OCI-LY1 (cell line): ENCODE results near the gene C21orf91.
"Not testable (repeated sequence)": the region's sequence is repeated elsewhere in the genome, so short reads cannot be mapped to it uniquely, and the experiment has no call there.

ENCODE experiments used
- H2AFZ ChIP-seq: fragments of 200-600 bp; sonication (generic), shearing (Covaris generic); 2 replicates; pipeline ENCODE4 v1.6.0; 2014; ENCODE audit warnings: antibody characterized with exemption, mild to moderate bottlenecking, low read length
- H3F3A ChIP-seq: fragments of 200-600 bp; sonication (generic), shearing (Covaris generic); 2 replicates; pipeline ENCODE4 v1.6.0; 2014; ENCODE audit warnings: mild to moderate bottlenecking, antibody characterized with exemption, low read length, moderate library complexity; ENCODE audit not compliant: insufficient read depth
- H3K27ac ChIP-seq: fragments of 200-600 bp; sonication (generic); 2 replicates; pipeline ENCODE4 v1.5.1; 2014; ENCODE audit warnings: low read length, mixed run types, mild to moderate bottlenecking, low read depth; ENCODE audit not compliant: poor library complexity, severe bottlenecking
- H3K27me3 ChIP-seq: fragments of 200-600 bp; sonication (generic); 2 replicates; pipeline ENCODE4 v1.6.0; 2014; ENCODE audit warnings: antibody characterized with exemption, mild to moderate bottlenecking, low read length, moderate library complexity; ENCODE audit not compliant: insufficient read depth
- H3K36me3 ChIP-seq: fragments of 200-600 bp; sonication (generic); 2 replicates; pipeline ENCODE4 v1.6.1; 2014; ENCODE audit warnings: mild to moderate bottlenecking, antibody characterized with exemption, low read length, moderate library complexity, mixed read lengths; ENCODE audit not compliant: insufficient read depth
- H3K4me1 ChIP-seq: fragments of 200-600 bp; sonication (generic); 2 replicates; pipeline ENCODE4 v1.5.1; 2014; ENCODE audit warnings: mild to moderate bottlenecking, low read length, moderate library complexity; ENCODE audit not compliant: insufficient read depth, severe bottlenecking
- H3K4me2 ChIP-seq: fragments of 200-600 bp; sonication (generic), shearing (Covaris generic); 2 replicates; pipeline ENCODE4 v1.6.1; 2014; ENCODE audit warnings: low read length
- H3K4me3 ChIP-seq: fragments of 200-600 bp; sonication (generic); 2 replicates; pipeline ENCODE4 v1.5.1; 2014; ENCODE audit warnings: low read length, low read depth, mild to moderate bottlenecking, mixed read lengths; ENCODE audit not compliant: poor library complexity, severe bottlenecking
- H3K79me2 ChIP-seq: fragments of 200-600 bp; shearing (Covaris generic); 2 replicates; pipeline ENCODE4 v1.6.1; 2016; ENCODE audit warnings: mixed run types, low read length, mixed read lengths; ENCODE audit not compliant: insufficient read depth
- H3K9ac ChIP-seq: fragments of 200-600 bp; sonication (generic), shearing (Covaris generic); 2 replicates; pipeline ENCODE4 v1.6.1; 2014; ENCODE audit warnings: mild to moderate bottlenecking, low read length, mixed read lengths
- H3K9me2 ChIP-seq: fragments of 200-600 bp; sonication (generic), shearing (Covaris generic); 2 replicates; pipeline ENCODE4 v1.6.1; 2014; ENCODE audit warnings: low read depth, mild to moderate bottlenecking, low read length, mixed read lengths
- H3K9me3 ChIP-seq: fragments of 200-600 bp; shearing (Covaris generic); 2 replicates; pipeline ENCODE4 v1.6.1; 2014; ENCODE audit warnings: low read length, mixed read lengths
- H4K20me1 ChIP-seq: fragments of 200-600 bp; sonication (generic), shearing (Covaris generic); 2 replicates; pipeline ENCODE4 v1.6.0; 2016; ENCODE audit warnings: mild to moderate bottlenecking, low read length; ENCODE audit not compliant: insufficient read depth
- CTCF ChIP-seq: fragments of 200-600 bp; sonication (generic), shearing (Covaris generic); IDR thresholded peaks from 2 replicates; pipeline ENCODE4 v1.5.1; 2017; ENCODE audit warnings: mild to moderate bottlenecking, antibody characterized with exemption, low read length, moderate library complexity, mixed read lengths
- EZH2 ChIP-seq: fragments of 200-600 bp; sonication (generic), shearing (Covaris generic); IDR thresholded peaks from 2 replicates; pipeline ENCODE4 v1.8.0; 2017; ENCODE audit warnings: borderline replicate concordance, mixed run types, mild to moderate bottlenecking, antibody characterized with exemption, low read length, moderate library complexity, mixed read lengths

The C21orf91 gene

GRCh38 chr21:17775431-17776126, 43.6 kb downstream of the C21orf91 start:
- Histone ChIP-seq H3K36me3 (no peaks in the 10 kb centered on the region), H2AFZ (peak overlapping the region; percentile 62; the same call in 1 of the 2 replicates)

GRCh38 chr21:17775021-17775420, 44.1 kb downstream of the C21orf91 start:
- not testable (repeated sequence) for H3K36me3 ChIP-seq, H3K79me2 ChIP-seq, H3K27ac ChIP-seq, H3K9ac ChIP-seq, H3K9me3 ChIP-seq, H3K9me2 ChIP-seq, H4K20me1 ChIP-seq, H3K4me2 ChIP-seq, H3F3A ChIP-seq, H3K27me3 ChIP-seq, H2AFZ ChIP-seq, H3K4me3 ChIP-seq
- H3K4me1 ChIP-seq = peaks cover 16% of the 10 kb centered on the region

More at GRCh38 chr21:17775431-17776126, 43.6 kb downstream of the C21orf91 start:
- Histone ChIP-seq H3K9me2 (no peaks in the 10 kb centered on the region), H4K20me1 (no peaks in the 10 kb centered on the region), H3K4me2 (peak overlapping the region; percentile 33; the same call in 1 of the 2 replicates), H3K4me1 (peaks cover 20% of the 10 kb centered on the region), H3K79me2 (no peaks in the 10 kb centered on the region), H3K27me3 (no peaks in the 10 kb centered on the region), H3K27ac (no peak overlapping the region), H3K9ac (no peak overlapping the region), H3K4me3 (peak overlapping the region; percentile 14), H3K9me3 (no peaks in the 10 kb centered on the region), H3F3A (no peaks in the 10 kb centered on the region)
- TF ChIP-seq EZH2 (no peak), CTCF (no peak)

- no peak overlapping the region for H3K4me2 ChIP-seq
- no peak overlapping the region for H3K9ac ChIP-seq
- no peaks in the 10 kb centered on the region for H3K4me1 ChIP-seq
- no peak overlapping the region for H3K27ac ChIP-seq
- H3K9me3 ChIP-seq = no peaks in the 10 kb centered on the region
- no peaks in the 10 kb centered on the region for H3K27me3 ChIP-seq
- H4K20me1 ChIP-seq = no peaks in the 10 kb centered on the region
- H3K4me3 ChIP-seq = no peak overlapping the region
- no peaks in the 10 kb centered on the region for H3F3A ChIP-seq
- TF ChIP-seq CTCF = no peak
- TF ChIP-seq EZH2 = no peak
- H2AFZ ChIP-seq = no peak overlapping the region
- no peaks in the 10 kb centered on the region for H3K9me2 ChIP-seq
- no peaks in the 10 kb centered on the region for H3K36me3 ChIP-seq
- H3K79me2 ChIP-seq = no peaks in the 10 kb centered on the region
Observed at GRCh38 chr21:17769447-17769845, 49.7 kb downstream of the C21orf91 start.
